GM21619 (cell line): ENCODE results near the gene IFITM5.
"Not testable (repeated sequence)": the region's sequence is repeated elsewhere in the genome, so short reads cannot be mapped to it uniquely, and the experiment has no call there.

ENCODE experiments used
- ATAC-seq: cut with Tn5 transposase; IDR thresholded peaks from one replicate; pipeline ENCODE4 v1.9.1; 2021; ENCODE audit not compliant: unreplicated experiment

IFITM5 gene

GRCh38 chr11:296171-297050 lies 2.9 kb downstream of the IFITM5 start:
- no peak for ATAC-seq

- ATAC-seq = no peak
Observed at GRCh38 chr11:295351-296170, 3.8 kb downstream of the IFITM5 start.

- no peak for ATAC-seq
Observed at GRCh38 chr11:294780-295179, 4.5 kb downstream of the IFITM5 start.

- ATAC-seq = no peak
Observed at GRCh38 chr11:293852-294661, 5.3 kb downstream of the IFITM5 start.

GRCh38 chr11:293271-293851 lies 6.0 kb downstream of the IFITM5 start:
- ATAC-seq = no peak

GRCh38 chr11:292211-293121 lies 6.9 kb downstream of the IFITM5 start:
- ATAC-seq = no peak

- ATAC-seq = no peak
Observed at GRCh38 chr11:291281-292210, 7.8 kb downstream of the IFITM5 start.

- ATAC-seq = no peak
Observed at GRCh38 chr11:290621-291231, 8.6 kb downstream of the IFITM5 start.

GRCh38 chr11:289712-290620 lies 9.4 kb downstream of the IFITM5 start:
- ATAC-seq = no peak

GRCh38 chr11:289398-289711 lies 10.0 kb downstream of the IFITM5 start:
- ATAC-seq = no peak

GRCh38 chr11:288478-289397 lies 10.6 kb downstream of the IFITM5 start, which contains the start of gene PGGHG:
Gene PGGHG (plus strand): TSS chr11:289126. CDS start chr11:289817, 691 bp downstream.
- ATAC-seq = peak; percentile 55

GRCh38 chr11:287821-288477 lies 11.4 kb downstream of the IFITM5 start:
- ATAC-seq = peak; percentile 15

GRCh38 chr11:286977-287820 lies 12.1 kb downstream of the IFITM5 start:
- ATAC-seq = not testable (repeated sequence)

GRCh38 chr11:285894-286220 lies 13.5 kb downstream of the IFITM5 start:
- no peak for ATAC-seq
